K562 (cell line): ENCODE measurements around the gene LYPD5. TPM values are rescaled to one million over a fixed set of nuclear protein-coding genes. Genes with fewer than 3 reads are reported as not detected.

Experiments
- ARNT ChIP-seq, 2 experiments: fragments of 450-650 bp; IDR thresholded peaks; 2 replicates each; pipeline ENCODE4 v1.6.1; 2016; ENCODE audit warnings: mild to moderate bottlenecking in 1 of 2
- ASH1L ChIP-seq: fragments of 450-650 bp; IDR thresholded peaks from 2 replicates; pipeline ENCODE4 v1.6.1; 2018; ENCODE audit warnings: borderline replicate concordance, mild to moderate bottlenecking, low read depth; ENCODE audit not compliant: partially characterized antibody
- DNMT1 ChIP-seq: fragments of 450-650 bp; IDR thresholded peaks from 2 replicates; pipeline ENCODE4 v1.6.1; 2016; ENCODE audit warnings: antibody characterized with exemption, mild to moderate bottlenecking
- ETV6 ChIP-seq, 3 experiments: fragments of 150-350 bp in 1 of 3; sonication (generic) in 1 of 3; formaldehyde crosslinking in 1 of 3; IDR thresholded peaks; 2 replicates each; pipeline versions ENCODE4 v1.6.1 to v1.8.0; 2014 to 2022; ENCODE audit warnings: borderline replicate concordance in 2 of 3, low read depth in 2 of 3, antibody characterized with exemption in 1 of 3, low read length in 1 of 3, mild to moderate bottlenecking in 1 of 3, missing genetic modification reagents in 1 of 3
- KDM5B ChIP-seq: fragments of 200-600 bp; sonication (generic); IDR thresholded peaks from 2 replicates; pipeline ENCODE4 v1.6.1; 2012; ENCODE audit warnings: low read depth, mild to moderate bottlenecking, moderate library complexity, low read length, control low read depth, inconsistent platforms; ENCODE audit not compliant: insufficient replicate concordance
- NR1H2 ChIP-seq: sonication (generic); formaldehyde crosslinking; IDR thresholded peaks from 2 replicates; pipeline ENCODE4 v1.4.0; 2020; ENCODE audit warnings: mild to moderate bottlenecking, missing genetic modification reagents
- POLR2A ChIP-seq: fragments of 450-650 bp; conservative IDR thresholded peaks from 2 replicates; pipeline ENCODE4 v1.6.1; 2016
- PTTG1 ChIP-seq: fragments of 450-650 bp; IDR thresholded peaks from 2 replicates; pipeline ENCODE4 v1.6.1; 2016; ENCODE audit warnings: low read depth, mild to moderate bottlenecking, missing genetic modification characterization, missing compliant biosample characterization
- RBM25 ChIP-seq: fragments of 200-400 bp; formaldehyde crosslinking; IDR thresholded peaks from 2 replicates; pipeline ENCODE4 v1.6.1; 2018; ENCODE audit warnings: low read length, low read depth, moderate library complexity; ENCODE audit not compliant: severe bottlenecking
- TAL1 ChIP-seq: fragments of 450-650 bp; IDR thresholded peaks from 2 replicates; pipeline ENCODE4 v1.6.1; 2016; ENCODE audit warnings: mild to moderate bottlenecking
- TFAP4 ChIP-seq: sonication (generic); formaldehyde crosslinking; IDR thresholded peaks from 2 replicates; pipeline ENCODE4 v1.8.0; 2022; ENCODE audit warnings: missing genetic modification reagents, mild to moderate bottlenecking, moderate library complexity, borderline replicate concordance
- ZNF133 ChIP-seq: fragments of 250-450 bp; sonication (Bioruptor Pico); IDR thresholded peaks from 2 replicates; pipeline ENCODE4 v1.4.0; 2020; ENCODE audit warnings: mild to moderate bottlenecking
- ZNF143 ChIP-seq: sonication (generic); formaldehyde crosslinking; IDR thresholded peaks from 2 replicates; pipeline ENCODE4 v1.9.0; 2022; ENCODE audit warnings: mild to moderate bottlenecking, missing genetic modification reagents
- ZNF184 ChIP-seq: sonication (generic); formaldehyde crosslinking; IDR thresholded peaks from 2 replicates; pipeline ENCODE4 v1.5.0; 2020; ENCODE audit warnings: missing genetic modification reagents
- ZNF512 ChIP-seq: IDR thresholded peaks from 2 replicates; pipeline ENCODE4 v1.6.1; 2016; ENCODE audit warnings: missing genetic modification characterization, missing compliant biosample characterization
- ZNF639 ChIP-seq, 2 experiments: fragments of 200-800 bp in 1 of 2; sonication (Bioruptor generic) in 1 of 2; sonication (generic) in 1 of 2; formaldehyde crosslinking in 1 of 2; IDR thresholded peaks in 1 of 2; conservative IDR thresholded peaks in 1 of 2; 2 replicates each; pipeline versions ENCODE4 v1.5.0 to v1.6.1; 2016 to 2020; ENCODE audit warnings: missing compliant biosample characterization in 1 of 2, missing genetic modification characterization in 1 of 2, missing genetic modification reagents in 1 of 2
- ZNF699 ChIP-seq: fragments of 250-450 bp; sonication (Bioruptor Pico); IDR thresholded peaks from 2 replicates; pipeline ENCODE4 v1.8.0; 2021; ENCODE audit warnings: mild to moderate bottlenecking, moderate library complexity; ENCODE audit not compliant: insufficient replicate concordance
- ZNF76 ChIP-seq: fragments of 250-450 bp; sonication (Bioruptor Pico); IDR thresholded peaks from 2 replicates; pipeline ENCODE4 v1.4.0; 2020; ENCODE audit warnings: mild to moderate bottlenecking, moderate library complexity, borderline replicate concordance
- polyA plus RNA-seq, 8 experiments: library from polyadenylated mRNA; depleted of rRNA in 4 of 8; stranded (reverse) in 5 of 8; unstranded in 3 of 8; fragments of >200 nt; fragmentation: Nextera tagmentation in 2 of 8; fragmentation: Illumina TruSeq in 1 of 8; extraction: Ambion mirVana in 2 of 8; extraction: Trizol in 1 of 8; gene quantifications; 2 replicates each; pipeline versions ENCODE4 v1.2.1 to v1.2.3, GENCODE V29; 2011 to 2014; ENCODE audit warnings: inconsistent platforms in 1 of 8, missing spikeins in 1 of 8
- total RNA-seq, 7 experiments: library from RNA; depleted of rRNA in 6 of 7; stranded (reverse); fragments of >200 nt in 6 of 7; fragmentation: Illumina TruSeq in 2 of 7; extraction: Trizol in 2 of 7; gene quantifications; 2 replicates each; pipeline versions ENCODE4 v1.2.1 to v1.2.3, GENCODE V29; 2011 to 2021; ENCODE audit warnings: low replicate concordance in 1 of 7
- TF ChIP-seq, protein P1 (sequence below): fragments of 450-650 bp; IDR thresholded peaks from 2 replicates; pipeline ENCODE4 v1.6.1; 2017; ENCODE audit warnings: antibody characterized with exemption

LYPD5 gene
- total and polyA plus RNA-seq, 9 of the 15 experiments (the other 6 are each of a cell fraction or from before 2014, with no cell fraction given), result 0.03 to 0.22 (median 0.10) TPM; not detected in 3

DNA sequence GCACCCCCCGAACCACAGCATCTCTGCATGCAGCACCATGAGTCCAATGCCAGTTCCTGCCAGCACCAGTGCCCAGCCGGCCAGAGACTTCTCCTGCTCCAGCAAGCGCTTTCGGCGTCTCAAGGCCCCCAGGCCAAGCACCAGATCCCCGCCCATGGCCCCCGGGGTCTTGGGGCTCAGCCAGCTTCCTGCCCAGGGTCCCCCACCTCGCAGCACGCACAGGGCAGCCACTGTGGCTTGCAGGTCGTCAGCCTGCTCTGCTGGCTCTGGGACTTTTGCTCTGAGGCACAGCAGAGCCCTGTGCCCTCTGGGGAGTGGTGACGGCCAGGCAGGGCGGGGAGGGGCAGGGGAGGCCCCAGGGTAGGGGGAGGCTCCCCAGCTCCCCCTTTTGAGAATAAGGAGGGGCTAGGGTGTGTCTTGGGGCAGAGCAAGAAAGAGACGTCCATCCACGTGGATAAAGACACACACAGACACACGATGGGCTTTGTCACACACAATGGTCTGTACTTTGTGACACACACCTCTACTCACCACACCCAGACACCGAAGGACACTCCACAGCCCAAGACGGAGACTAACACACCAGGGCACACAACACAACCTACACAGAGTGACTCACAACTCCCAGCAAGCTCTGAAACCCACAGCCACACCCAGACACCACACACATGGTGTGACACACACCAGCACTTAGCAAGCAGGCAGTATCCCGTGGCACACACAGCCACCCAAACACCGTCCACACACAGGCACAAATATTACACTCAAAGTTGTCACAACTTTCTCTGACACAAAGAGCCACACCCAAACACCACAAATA lies 21.3 kb downstream of the LYPD5 start, which contains the start of gene KCNN4 (continued):
- TF ChIP-seq ZNF639 (CRISPR knock-in tag; conservative IDR thresholded peaks at IDR 0.05 in 1 of 2, IDR thresholded peaks at IDR 0.05 in 1 of 2), result no peak
- TF ChIP-seq ZNF133, result 0 out of 2 replicates have a peak, but pooled peaks have one; percentile 34
- peak; percentile 40 for TF ChIP-seq KDM5B
- TF ChIP-seq ASH1L, result peak; percentile 44
- no peak for TF ChIP-seq ZNF76 (CRISPR knock-in tag)
- TF ChIP-seq TFAP4 (CRISPR knock-in tag), result no peak
- TF ChIP-seq ZNF699 (CRISPR knock-in tag), result no peak
- TF ChIP-seq PTTG1 (tag), result no peak
- TF ChIP-seq ETV6 (IDR thresholded peaks at IDR 0.05; ENCODE audit: borderline replicate concordance in 1 of 2, low read depth in 2 of 2, low read length in 1 of 2), result no peak
- no peak for TF ChIP-seq ETV6 (CRISPR knock-in tag; IDR thresholded peaks at IDR 0.05; ENCODE audit: borderline replicate concordance)
- TF ChIP-seq ARNT (IDR thresholded peaks at IDR 0.05), result peak; percentile 38 to 47; a peak in 2 of 4 replicates
- TF ChIP-seq, protein P1, sequence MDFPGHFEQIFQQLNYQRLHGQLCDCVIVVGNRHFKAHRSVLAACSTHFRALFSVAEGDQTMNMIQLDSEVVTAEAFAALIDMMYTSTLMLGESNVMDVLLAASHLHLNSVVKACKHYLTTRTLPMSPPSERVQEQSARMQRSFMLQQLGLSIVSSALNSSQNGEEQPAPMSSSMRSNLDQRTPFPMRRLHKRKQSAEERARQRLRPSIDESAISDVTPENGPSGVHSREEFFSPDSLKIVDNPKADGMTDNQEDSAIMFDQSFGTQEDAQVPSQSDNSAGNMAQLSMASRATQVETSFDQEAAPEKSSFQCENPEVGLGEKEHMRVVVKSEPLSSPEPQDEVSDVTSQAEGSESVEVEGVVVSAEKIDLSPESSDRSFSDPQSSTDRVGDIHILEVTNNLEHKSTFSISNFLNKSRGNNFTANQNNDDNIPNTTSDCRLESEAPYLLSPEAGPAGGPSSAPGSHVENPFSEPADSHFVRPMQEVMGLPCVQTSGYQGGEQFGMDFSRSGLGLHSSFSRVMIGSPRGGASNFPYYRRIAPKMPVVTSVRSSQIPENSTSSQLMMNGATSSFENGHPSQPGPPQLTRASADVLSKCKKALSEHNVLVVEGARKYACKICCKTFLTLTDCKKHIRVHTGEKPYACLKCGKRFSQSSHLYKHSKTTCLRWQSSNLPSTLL, result peak; percentile 45; the same call in 1 of the 2 replicates
- TF ChIP-seq POLR2A, result peak; percentile 57; the same call in 1 of the 2 replicates
- no peak for TF ChIP-seq ZNF512 (tag)
- TF ChIP-seq TAL1, result no peak
- TF ChIP-seq RBM25, result no peak
- TF ChIP-seq ZNF143, result no peak
- TF ChIP-seq DNMT1, result no peak
- TF ChIP-seq NR1H2 (CRISPR knock-in tag), result no peak
- TF ChIP-seq ZNF184 (CRISPR knock-in tag), result no peak
